DND-41 (cell line): ENCODE results near the gene MAGIX.

ENCODE experiments used
- EZH2 ChIP-seq: IDR thresholded peaks from 3 replicates; pipeline ENCODE4 v1.6.1; 2012; ENCODE audit warnings: borderline replicate concordance, low read depth, mild to moderate bottlenecking, moderate library complexity, low read length, inconsistent platforms; ENCODE audit not compliant: severe bottlenecking
- TF ChIP-seq, protein P1 (sequence below): IDR thresholded peaks from 2 replicates; pipeline ENCODE4 v1.5.1; 2012; ENCODE audit warnings: borderline replicate concordance, low read length, moderate library complexity, mild to moderate bottlenecking; ENCODE audit not compliant: poor library complexity, severe bottlenecking; ENCODE audit errors: extremely low read depth

GRCh38 chrX:49122499-49122898, 40.1 kb upstream of the MAGIX start:
- TF ChIP-seq, protein P1, sequence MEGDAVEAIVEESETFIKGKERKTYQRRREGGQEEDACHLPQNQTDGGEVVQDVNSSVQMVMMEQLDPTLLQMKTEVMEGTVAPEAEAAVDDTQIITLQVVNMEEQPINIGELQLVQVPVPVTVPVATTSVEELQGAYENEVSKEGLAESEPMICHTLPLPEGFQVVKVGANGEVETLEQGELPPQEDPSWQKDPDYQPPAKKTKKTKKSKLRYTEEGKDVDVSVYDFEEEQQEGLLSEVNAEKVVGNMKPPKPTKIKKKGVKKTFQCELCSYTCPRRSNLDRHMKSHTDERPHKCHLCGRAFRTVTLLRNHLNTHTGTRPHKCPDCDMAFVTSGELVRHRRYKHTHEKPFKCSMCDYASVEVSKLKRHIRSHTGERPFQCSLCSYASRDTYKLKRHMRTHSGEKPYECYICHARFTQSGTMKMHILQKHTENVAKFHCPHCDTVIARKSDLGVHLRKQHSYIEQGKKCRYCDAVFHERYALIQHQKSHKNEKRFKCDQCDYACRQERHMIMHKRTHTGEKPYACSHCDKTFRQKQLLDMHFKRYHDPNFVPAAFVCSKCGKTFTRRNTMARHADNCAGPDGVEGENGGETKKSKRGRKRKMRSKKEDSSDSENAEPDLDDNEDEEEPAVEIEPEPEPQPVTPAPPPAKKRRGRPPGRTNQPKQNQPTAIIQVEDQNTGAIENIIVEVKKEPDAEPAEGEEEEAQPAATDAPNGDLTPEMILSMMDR, result no peak
- no peak for TF ChIP-seq EZH2
